H9 (cell line): ENCODE measurements around the gene FCN2. TPM values are rescaled to one million over a fixed set of nuclear protein-coding genes. Genes with fewer than 3 reads are reported as not detected.

Source experiments
- DNase-seq: peaks from one replicate; pipeline ENCODE4 v3.0.0-alpha.2; 2017
- H2AFZ ChIP-seq: one replicate; pipeline ENCODE4 v1.6.1; 2013; ENCODE audit warnings: mild to moderate bottlenecking, low read length, control low read depth, moderate library complexity
- H2AK5ac ChIP-seq: 2 replicates; pipeline ENCODE4 v1.6.1; 2013; ENCODE audit warnings: low read length, control low read depth, mixed read lengths; ENCODE audit not compliant: insufficient read length
- H2BK120ac ChIP-seq: one replicate; pipeline ENCODE4 v1.6.1; 2013; ENCODE audit warnings: low read depth, mild to moderate bottlenecking, low read length, control low read depth, inconsistent platforms; ENCODE audit not compliant: poor library complexity, severe bottlenecking
- H2BK12ac ChIP-seq: 2 replicates; pipeline ENCODE4 v1.6.1; 2013; ENCODE audit warnings: low read length, control low read depth, mixed read lengths, low read depth; ENCODE audit not compliant: insufficient read length
- H2BK15ac ChIP-seq: 2 replicates; pipeline ENCODE4 v1.6.1; 2013; ENCODE audit warnings: low read depth, low read length, control low read depth
- H2BK20ac ChIP-seq: one replicate; pipeline ENCODE4 v1.6.1; 2013; ENCODE audit warnings: low read depth, mild to moderate bottlenecking, low read length, control low read depth, inconsistent platforms; ENCODE audit not compliant: poor library complexity, severe bottlenecking
- H2BK5ac ChIP-seq: 2 replicates; pipeline ENCODE4 v1.6.1; 2013; ENCODE audit warnings: low read length, control low read depth, mixed read lengths; ENCODE audit not compliant: insufficient read length
- H3K14ac ChIP-seq: 2 replicates; pipeline ENCODE4 v1.6.1; 2013; ENCODE audit warnings: low read length, control low read depth; ENCODE audit not compliant: insufficient read depth
- H3K18ac ChIP-seq: 2 replicates; pipeline ENCODE4 v1.6.1; 2013; ENCODE audit warnings: low read depth, mild to moderate bottlenecking, mixed read lengths, low read length, control low read depth; ENCODE audit not compliant: insufficient read length
- H3K23ac ChIP-seq: 2 replicates; pipeline ENCODE4 v1.6.1; 2013; ENCODE audit warnings: low read length, control low read depth, mixed read lengths, low read depth; ENCODE audit not compliant: insufficient read length
- H3K23me2 ChIP-seq: 2 replicates; pipeline ENCODE4 v1.6.1; 2013; ENCODE audit warnings: low read depth, mild to moderate bottlenecking, mixed read lengths, low read length, control low read depth; ENCODE audit not compliant: insufficient read length, poor library complexity, severe bottlenecking
- H3K27ac ChIP-seq: 2 replicates; pipeline ENCODE4 v1.5.1; 2013; ENCODE audit warnings: low read length, control low read depth, mixed read lengths, low read depth; ENCODE audit not compliant: insufficient read length
- H3K27me3 ChIP-seq: 2 replicates; pipeline ENCODE4 v1.6.1; 2013; ENCODE audit warnings: low read length, control low read depth, inconsistent platforms; ENCODE audit not compliant: insufficient read depth
- H3K4ac ChIP-seq: 2 replicates; pipeline ENCODE4 v1.6.1; 2013; ENCODE audit warnings: low read depth, mild to moderate bottlenecking, control low read depth, inconsistent platforms, low read length, moderate library complexity
- H3K4me1 ChIP-seq: 2 replicates; pipeline ENCODE4 v1.6.1; 2013; ENCODE audit warnings: low read length, control low read depth, inconsistent platforms; ENCODE audit not compliant: insufficient read depth
- H3K4me2 ChIP-seq: 2 replicates; pipeline ENCODE4 v1.6.1; 2013; ENCODE audit warnings: low read length, control low read depth, mixed read lengths; ENCODE audit not compliant: insufficient read length, insufficient read depth
- H3K56ac ChIP-seq: 2 replicates; pipeline ENCODE4 v1.6.1; 2013; ENCODE audit warnings: low read depth, mild to moderate bottlenecking, mixed read lengths, low read length, control low read depth; ENCODE audit not compliant: insufficient read length
- H3K79me1 ChIP-seq: 2 replicates; pipeline ENCODE4 v1.6.1; 2013; ENCODE audit warnings: low read depth, mild to moderate bottlenecking, moderate library complexity, low read length, control low read depth, inconsistent platforms; ENCODE audit not compliant: insufficient read depth, poor library complexity, severe bottlenecking
- H3K79me2 ChIP-seq: 2 replicates; pipeline ENCODE4 v1.6.1; 2013; ENCODE audit warnings: low read length, control low read depth, inconsistent platforms; ENCODE audit not compliant: insufficient read depth
- H3K9ac ChIP-seq: 2 replicates; pipeline ENCODE4 v1.6.1; 2013; ENCODE audit warnings: low read length, control low read depth, mixed read lengths; ENCODE audit not compliant: insufficient read length; ENCODE audit errors: extremely low read depth
- H3K9me3 ChIP-seq: one replicate; pipeline ENCODE4 v1.6.1; 2013; ENCODE audit warnings: low read depth, low read length, inconsistent platforms; ENCODE audit not compliant: control insufficient read depth
- H3T11ph ChIP-seq: one replicate; pipeline ENCODE4 v1.6.1; 2013; ENCODE audit warnings: mild to moderate bottlenecking, low read length, control low read depth, inconsistent platforms
- H4K20me1 ChIP-seq: one replicate; pipeline ENCODE4 v1.6.1; 2013; ENCODE audit not compliant: control insufficient read depth, insufficient read length, insufficient read depth
- H4K5ac ChIP-seq: 2 replicates; pipeline ENCODE4 v1.6.1; 2013; ENCODE audit warnings: low read depth, mild to moderate bottlenecking, mixed read lengths, low read length, control low read depth; ENCODE audit not compliant: insufficient read length
- H4K8ac ChIP-seq: replicated peaks from 2 replicates; pipeline ENCODE4 v1.6.1; 2013; ENCODE audit warnings: low read length, control low read depth, mixed read lengths, low read depth; ENCODE audit not compliant: insufficient read length
- H4K91ac ChIP-seq: 2 replicates; pipeline ENCODE4 v1.6.1; 2013; ENCODE audit warnings: low read depth, mild to moderate bottlenecking, moderate library complexity, mixed read lengths, low read length, control low read depth; ENCODE audit not compliant: insufficient read length
- H3K27ac Mint-ChIP-seq, 3 experiments: 2 replicates in 2 of 3; 3 replicates in 1 of 3; pipeline ENCODE4 v1.8.0; 2020 to 2021; ENCODE audit warnings: mixed read lengths in 3 of 3, mild to moderate bottlenecking in 1 of 3, moderate library complexity in 1 of 3
- H3K27me3 Mint-ChIP-seq: 2 replicates; pipeline ENCODE4 v1.8.0; 2021; ENCODE audit warnings: low read depth, mild to moderate bottlenecking, moderate library complexity, mixed read lengths
- H3K36me3 Mint-ChIP-seq, 3 experiments: 2 replicates in 2 of 3; 3 replicates in 1 of 3; pipeline ENCODE4 v1.8.0; 2020 to 2021; ENCODE audit warnings: low read depth in 3 of 3, mixed read lengths in 3 of 3; ENCODE audit not compliant: insufficient read depth in 1 of 3
- H3K4me1 Mint-ChIP-seq, 2 experiments: 2 replicates each; pipeline ENCODE4 v1.8.0; 2020; ENCODE audit warnings: mixed read lengths in 2 of 2
- H3K4me3 Mint-ChIP-seq, 2 experiments: 2 replicates in 1 of 2; 3 replicates in 1 of 2; pipeline ENCODE4 v1.8.0; 2020 to 2021; ENCODE audit warnings: mild to moderate bottlenecking in 2 of 2, mixed read lengths in 2 of 2, moderate library complexity in 1 of 2
- H3K9me3 Mint-ChIP-seq, 2 experiments: 2 replicates in 1 of 2; 3 replicates in 1 of 2; pipeline ENCODE4 v1.8.0; 2020; ENCODE audit warnings: mild to moderate bottlenecking in 2 of 2, mixed read lengths in 2 of 2, moderate library complexity in 1 of 2
- WGBS: extraction: QIAGEN DNeasy Blood & Tissue Kit; methylation state at CpG from one replicate; pipeline ENCODE4 v1.1.7; 2013; ENCODE audit warnings: missing lambda C conversion rate, low lambda C conversion rate, mixed read lengths; ENCODE audit not compliant: insufficient read length; ENCODE audit errors: extremely low coverage; 5-methylcytosine and 5-hydroxymethylcytosine counted together
- total RNA-seq: library from RNA; stranded (reverse); gene quantifications from 2 replicates; pipeline ENCODE4 v1.2.1, GENCODE V29; 2021
- TF ChIP-seq, protein P1 (sequence below): fragments of 200-600 bp; sonication (generic); conservative IDR thresholded peaks from 3 replicates; pipeline ENCODE4 v1.8.0; 2021; ENCODE audit warnings: antibody characterized with exemption, mild to moderate bottlenecking

Gene FCN2
- total RNA-seq, 1 experiment from 2014 or later = not detected

DNA sequence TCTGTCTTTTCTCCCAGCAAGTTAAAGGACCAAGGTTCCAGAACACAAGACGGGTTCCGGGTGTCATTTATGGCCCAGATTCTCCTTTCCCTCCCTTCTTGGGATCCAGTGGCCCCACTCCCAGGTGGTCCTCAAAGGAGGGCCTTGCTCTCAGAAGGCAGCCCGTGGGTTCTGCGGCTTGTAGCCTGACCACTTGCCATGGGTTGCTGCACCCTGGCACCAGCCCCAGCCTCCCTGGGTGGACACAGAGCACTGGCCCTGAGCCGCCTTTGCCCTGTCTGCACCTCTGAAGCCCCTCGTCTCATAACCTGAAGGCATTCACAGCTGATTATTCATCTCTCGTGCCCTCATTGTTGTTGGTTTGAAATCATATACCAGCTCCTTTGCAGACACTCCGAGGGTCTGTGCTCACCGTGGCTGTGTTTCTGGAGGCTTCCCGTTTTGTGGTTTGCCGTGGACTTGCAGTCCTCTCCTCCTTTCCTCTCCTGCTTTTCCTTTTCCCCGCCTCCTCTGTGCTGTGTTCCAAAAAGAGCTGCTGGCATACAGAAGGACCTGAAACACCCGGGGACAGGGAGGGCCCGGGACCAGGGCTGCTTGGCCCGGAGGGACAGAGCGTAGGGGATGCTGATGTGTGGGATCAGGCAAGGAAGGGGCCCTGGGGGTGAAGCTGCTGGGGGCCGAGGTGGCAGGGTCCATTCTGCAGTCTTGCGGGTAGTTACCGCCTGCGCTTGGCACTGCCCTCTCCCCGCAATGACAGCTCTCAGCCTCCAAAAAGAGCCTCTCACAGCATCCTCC is 49.5 kb upstream of the FCN2 start:
- Histone ChIP-seq H3K27me3 (no peaks in the 10 kb centered on the region), H4K5ac (no peak overlapping the region)
- H3K36me3 Mint-ChIP-seq = no peaks in the 10 kb centered on the region; a peak in 1 of 7 replicates

More for the DNA sequence above, 49.5 kb upstream of the FCN2 start:
- Histone ChIP-seq H4K8ac (no peak overlapping the region), H4K91ac (no peak overlapping the region), H3K56ac (no peak overlapping the region), H3K14ac (no peak overlapping the region), H3K79me1 (no peaks in the 10 kb centered on the region), H3K4me1 (no peaks in the 10 kb centered on the region), H2BK120ac (no peak overlapping the region), H3K9me3 (no peaks in the 10 kb centered on the region), H3K4ac (no peak overlapping the region), H3K9ac (no peak overlapping the region), H2BK20ac (no peak overlapping the region), H2AFZ (no peak overlapping the region), H3K79me2 (no peaks in the 10 kb centered on the region), H2BK12ac (no peak overlapping the region), H2AK5ac (no peak overlapping the region), H3K18ac (no peak overlapping the region), H3K23me2 (no peaks in the 10 kb centered on the region), H4K20me1 (no peaks in the 10 kb centered on the region), H2BK5ac (no peak overlapping the region), H3K27ac (no peak overlapping the region), H3T11ph (no peak overlapping the region), H3K4me2 (no peak overlapping the region), H2BK15ac (no peak overlapping the region), H3K23ac (no peak overlapping the region)
- Mint-ChIP-seq H3K9me3 (no peaks in the 10 kb centered on the region), H3K4me3 (no peak overlapping the region), H3K27me3 (no peaks in the 10 kb centered on the region; the same call in 1 of the 2 replicates), H3K27ac (no peak overlapping the region), H3K4me1 (no peaks in the 10 kb centered on the region)
- WGBS = no CpG with 5 or more reads among the region's 21 CpGs
- no peak for DNase-seq
- TF ChIP-seq, protein P1, sequence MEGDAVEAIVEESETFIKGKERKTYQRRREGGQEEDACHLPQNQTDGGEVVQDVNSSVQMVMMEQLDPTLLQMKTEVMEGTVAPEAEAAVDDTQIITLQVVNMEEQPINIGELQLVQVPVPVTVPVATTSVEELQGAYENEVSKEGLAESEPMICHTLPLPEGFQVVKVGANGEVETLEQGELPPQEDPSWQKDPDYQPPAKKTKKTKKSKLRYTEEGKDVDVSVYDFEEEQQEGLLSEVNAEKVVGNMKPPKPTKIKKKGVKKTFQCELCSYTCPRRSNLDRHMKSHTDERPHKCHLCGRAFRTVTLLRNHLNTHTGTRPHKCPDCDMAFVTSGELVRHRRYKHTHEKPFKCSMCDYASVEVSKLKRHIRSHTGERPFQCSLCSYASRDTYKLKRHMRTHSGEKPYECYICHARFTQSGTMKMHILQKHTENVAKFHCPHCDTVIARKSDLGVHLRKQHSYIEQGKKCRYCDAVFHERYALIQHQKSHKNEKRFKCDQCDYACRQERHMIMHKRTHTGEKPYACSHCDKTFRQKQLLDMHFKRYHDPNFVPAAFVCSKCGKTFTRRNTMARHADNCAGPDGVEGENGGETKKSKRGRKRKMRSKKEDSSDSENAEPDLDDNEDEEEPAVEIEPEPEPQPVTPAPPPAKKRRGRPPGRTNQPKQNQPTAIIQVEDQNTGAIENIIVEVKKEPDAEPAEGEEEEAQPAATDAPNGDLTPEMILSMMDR = no peak
